ENCODE measurements around the gene WDR83. TPM values are rescaled to one million over a fixed set of nuclear protein-coding genes. Genes with fewer than 3 reads are reported as not detected.

The WDR83 gene
- total and polyA plus RNA-seq, 3 experiments from 2014 or later, result 13.1 to 19.9 (median 18.8) TPM

GRCh38 chr19:12698138-12698537 is 31.5 kb downstream of the WDR83 start:
- DNase-seq, result no peak
- peaks cover 0 to 3% of the 10 kb centered on the region in 2 donors for H3K27me3 Mint-ChIP-seq
- Histone ChIP-seq H3K27me3 (ENCODE audit: insufficient read depth, low read length, poor library complexity, severe bottlenecking) (no peaks in the 10 kb centered on the region), H3K27ac (ENCODE audit: low read depth, low read length) (no peak overlapping the region), H3K4me3 (ENCODE audit: low read length) (no peak overlapping the region), H3K9me3 (ENCODE audit: low read length) (no peaks in the 10 kb centered on the region), H3K36me3 (ENCODE audit: insufficient read depth, low read length) (peaks cover 3% of the 10 kb centered on the region), H3K4me1 (ENCODE audit: insufficient read depth, low read length) (peaks cover 12% of the 10 kb centered on the region)
- CTCF ChIA-PET, result no interaction called here
- POLR2A ChIA-PET, result no interaction called here
- no peaks in the 10 kb centered on the region for H3K9me3 Mint-ChIP-seq
- H3K27ac Mint-ChIP-seq, result peak overlapping the region in 6 of 8 donors; percentile 61 to 93 (median 74)
- peak overlapping the region; percentile 24 to 90 (median 72) for H3K4me3 Mint-ChIP-seq
- peaks cover 0 to 33% (median 3%) of the 10 kb centered on the region in 3 donors for H3K36me3 Mint-ChIP-seq
- peaks cover 10 to 15% (median 12%) of the 10 kb centered on the region in 3 donors for H3K4me1 Mint-ChIP-seq

DNA sequence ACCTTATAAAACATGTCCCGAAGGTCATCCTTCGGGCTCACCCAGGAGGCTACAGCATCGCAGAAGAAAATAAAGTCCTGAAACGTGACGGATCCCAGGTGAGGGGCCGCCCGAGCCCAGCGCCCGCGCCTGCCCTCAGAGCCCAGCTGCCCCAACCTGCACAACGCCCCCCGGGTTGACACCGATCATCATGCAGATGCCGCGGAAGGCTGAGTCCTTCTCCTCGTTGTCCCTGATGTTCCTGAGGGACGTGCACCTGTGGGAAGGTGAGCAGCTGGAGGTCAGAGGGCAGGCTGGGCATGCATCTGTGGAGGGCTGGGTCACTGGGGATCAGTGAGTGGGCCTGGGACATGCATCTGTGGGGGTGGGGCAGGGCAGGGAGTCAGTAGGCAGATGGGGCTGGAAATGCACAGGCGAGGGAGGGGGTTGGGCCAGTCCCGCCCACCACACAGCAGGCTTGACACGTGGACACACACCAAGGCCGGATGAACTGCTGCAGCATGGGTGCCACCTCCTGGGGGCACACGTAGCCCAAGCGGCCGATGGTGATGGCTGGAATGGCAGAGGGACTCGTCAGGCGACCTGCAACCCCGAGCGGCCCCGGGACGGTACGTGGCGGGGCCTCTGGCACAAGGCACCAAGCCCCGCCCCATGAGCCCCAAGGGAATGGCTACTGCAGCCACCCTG is 35.1 kb downstream of the WDR83 start:
- no peak overlapping the region for H3K27ac ChIP-seq (ENCODE audit: low read depth, low read length)
- no peaks in the 10 kb centered on the region for H3K9me3 ChIP-seq (ENCODE audit: low read length)
- Mint-ChIP-seq H3K27ac (no peak overlapping the region), H3K36me3 (peaks cover 0 to 62% (median 5%) of the 10 kb centered on the region in 3 donors), H3K4me1 (peaks cover 4 to 7% (median 6%) of the 10 kb centered on the region in 3 donors), H3K27me3 (no peaks in the 10 kb centered on the region), H3K9me3 (no peaks in the 10 kb centered on the region), H3K4me3 (peak overlapping the region in 1 of 7 donors; percentile 32)
- CTCF ChIA-PET, result no interaction called here
- DNase-seq, result no peak
- POLR2A ChIA-PET, result no interaction called here
- no peak overlapping the region for H3K4me3 ChIP-seq (ENCODE audit: low read length)
- H3K27me3 ChIP-seq (ENCODE audit: insufficient read depth, low read length, poor library complexity, severe bottlenecking), result no peaks in the 10 kb centered on the region
- peaks cover 18% of the 10 kb centered on the region for H3K36me3 ChIP-seq (ENCODE audit: insufficient read depth, low read length)
- H3K4me1 ChIP-seq (ENCODE audit: insufficient read depth, low read length), result peaks cover 5% of the 10 kb centered on the region

- Mint-ChIP-seq H3K4me3 (no peak overlapping the region), H3K4me1 (peaks cover 2 to 4% (median 2%) of the 10 kb centered on the region in 3 donors), H3K9me3 (no peaks in the 10 kb centered on the region), H3K27ac (peak overlapping the region in 1 of 8 donors; percentile 23), H3K27me3 (no peaks in the 10 kb centered on the region), H3K36me3 (peaks cover 0 to 68% (median 5%) of the 10 kb centered on the region in 3 donors)
- Histone ChIP-seq H3K27me3 (ENCODE audit: insufficient read depth, low read length, poor library complexity, severe bottlenecking) (no peaks in the 10 kb centered on the region), H3K9me3 (ENCODE audit: low read length) (no peaks in the 10 kb centered on the region), H3K27ac (ENCODE audit: low read depth, low read length) (no peak overlapping the region), H3K4me1 (ENCODE audit: insufficient read depth, low read length) (no peaks in the 10 kb centered on the region), H3K36me3 (ENCODE audit: insufficient read depth, low read length) (peaks cover 18% of the 10 kb centered on the region), H3K4me3 (ENCODE audit: low read length) (no peak overlapping the region)
- peak in 1 of 5 donors; percentile 27 for DNase-seq
- CTCF ChIA-PET, result no interaction called here
- POLR2A ChIA-PET, result no interaction called here
These were observed 36.4 kb downstream of the WDR83 start for GRCh38 chr19:12703046-12703445.

DNA sequence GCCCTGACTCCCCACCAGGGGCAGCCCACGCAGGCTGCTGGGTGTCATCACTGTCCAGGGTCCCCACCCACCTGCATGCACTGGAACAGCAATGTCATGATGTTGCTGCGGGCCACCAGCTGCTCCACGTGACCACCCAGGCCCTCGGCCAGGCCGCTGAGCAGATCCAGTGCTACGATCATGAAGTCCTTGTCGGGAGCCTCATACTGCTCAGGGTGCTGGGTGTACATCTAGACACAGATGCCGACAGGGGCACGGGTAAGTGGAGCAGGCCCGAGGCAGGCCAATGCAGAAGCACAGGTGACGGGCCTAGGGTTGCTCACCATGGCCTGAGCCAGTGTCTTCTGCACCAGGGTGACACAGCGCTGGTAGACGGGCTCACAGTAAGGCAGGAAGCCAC is 38.6 kb downstream of the WDR83 start:
- H3K9me3 ChIP-seq (ENCODE audit: low read length), result no peaks in the 10 kb centered on the region
- POLR2A ChIA-PET, result no interaction called here
- CTCF ChIA-PET, result no interaction called here
- no peak overlapping the region for H3K4me3 ChIP-seq (ENCODE audit: low read length)
- DNase-seq, result no peak
- H3K27ac ChIP-seq (ENCODE audit: low read depth, low read length), result no peak overlapping the region
- peaks cover 0 to 78% (median 5%) of the 10 kb centered on the region in 3 donors for H3K36me3 Mint-ChIP-seq
- H3K9me3 Mint-ChIP-seq, result no peaks in the 10 kb centered on the region
- H3K27me3 ChIP-seq (ENCODE audit: insufficient read depth, low read length, poor library complexity, severe bottlenecking), result no peaks in the 10 kb centered on the region
- no peak overlapping the region for H3K4me3 Mint-ChIP-seq
- H3K4me1 ChIP-seq (ENCODE audit: insufficient read depth, low read length), result no peaks in the 10 kb centered on the region
- H3K4me1 Mint-ChIP-seq, result no peaks in the 10 kb centered on the region
- H3K27ac Mint-ChIP-seq, result no peak overlapping the region
- H3K36me3 ChIP-seq (ENCODE audit: insufficient read depth, low read length), result peaks cover 23% of the 10 kb centered on the region
- H3K27me3 Mint-ChIP-seq, result no peaks in the 10 kb centered on the region

- H3K4me1 Mint-ChIP-seq, result no peaks in the 10 kb centered on the region
- H3K27me3 Mint-ChIP-seq, result no peaks in the 10 kb centered on the region
- no peaks in the 10 kb centered on the region for H3K9me3 Mint-ChIP-seq
- ChIA-PET CTCF (no interaction called here), POLR2A (no interaction called here)
- no peak overlapping the region for H3K4me3 Mint-ChIP-seq
- Histone ChIP-seq H3K27ac (ENCODE audit: low read depth, low read length) (no peak overlapping the region), H3K27me3 (ENCODE audit: insufficient read depth, low read length, poor library complexity, severe bottlenecking) (no peaks in the 10 kb centered on the region), H3K36me3 (ENCODE audit: insufficient read depth, low read length) (peaks cover 28% of the 10 kb centered on the region), H3K9me3 (ENCODE audit: low read length) (no peaks in the 10 kb centered on the region), H3K4me3 (ENCODE audit: low read length) (no peak overlapping the region), H3K4me1 (ENCODE audit: insufficient read depth, low read length) (no peaks in the 10 kb centered on the region)
- peaks cover 0 to 81% (median 8%) of the 10 kb centered on the region in 3 donors for H3K36me3 Mint-ChIP-seq
- no peak for DNase-seq
- no peak overlapping the region for H3K27ac Mint-ChIP-seq
These were observed 39.2 kb downstream of the WDR83 start for GRCh38 chr19:12705654-12706331.

DNA sequence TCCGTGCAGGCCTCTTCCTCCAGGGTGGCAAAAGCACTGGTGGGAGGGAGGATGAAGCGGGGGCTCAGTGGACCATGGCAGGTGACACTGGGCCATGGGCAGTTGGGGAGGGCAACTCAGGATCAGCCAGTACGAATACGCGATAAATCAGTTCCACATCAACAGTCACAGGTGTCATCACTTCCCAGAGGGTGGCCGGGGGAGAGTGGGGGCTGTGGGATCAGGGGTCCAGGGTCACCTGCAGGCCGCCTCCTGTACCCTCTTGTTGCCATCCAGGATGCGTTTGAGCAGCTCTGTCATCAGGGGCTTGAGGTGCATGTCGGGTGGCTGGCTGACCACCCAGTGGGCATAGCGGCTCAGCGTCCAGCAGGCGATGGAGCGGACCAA is 39.7 kb downstream of the WDR83 start:
- peaks cover 32% of the 10 kb centered on the region for H3K36me3 ChIP-seq (ENCODE audit: insufficient read depth, low read length)
- Mint-ChIP-seq H3K9me3 (no peaks in the 10 kb centered on the region), H3K27me3 (no peaks in the 10 kb centered on the region), H3K4me1 (no peaks in the 10 kb centered on the region), H3K4me3 (no peak overlapping the region), H3K36me3 (peaks cover 0 to 81% (median 8%) of the 10 kb centered on the region in 3 donors), H3K27ac (no peak overlapping the region)
- H3K9me3 ChIP-seq (ENCODE audit: low read length), result no peaks in the 10 kb centered on the region
- H3K27me3 ChIP-seq (ENCODE audit: insufficient read depth, low read length, poor library complexity, severe bottlenecking), result no peaks in the 10 kb centered on the region
- no peak overlapping the region for H3K4me3 ChIP-seq (ENCODE audit: low read length)
- H3K4me1 ChIP-seq (ENCODE audit: insufficient read depth, low read length), result no peaks in the 10 kb centered on the region
- CTCF ChIA-PET, result no interaction called here
- no peak overlapping the region for H3K27ac ChIP-seq (ENCODE audit: low read depth, low read length)
- no peak for DNase-seq
- POLR2A ChIA-PET, result no interaction called here

DNA sequence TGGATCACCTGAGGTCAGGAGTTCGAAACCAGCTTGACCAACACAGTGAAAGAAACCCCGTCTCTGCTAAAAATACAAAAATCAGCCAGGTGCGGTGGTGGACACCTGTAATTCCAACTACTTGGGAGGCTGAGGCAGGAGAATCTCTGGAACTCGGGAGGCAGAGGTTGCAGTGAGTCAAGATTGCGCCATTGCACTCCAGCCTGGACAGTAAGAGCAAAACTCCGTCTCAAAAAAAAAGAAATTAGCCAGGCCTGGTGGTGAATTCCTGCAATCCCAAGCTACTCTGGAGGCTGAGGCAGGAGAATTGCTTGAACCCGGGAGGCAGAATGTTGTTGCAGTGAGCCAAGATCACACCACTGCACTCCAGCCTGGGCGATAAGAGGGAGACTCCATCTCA is 42.0 kb downstream of the WDR83 start:
- Mint-ChIP-seq H3K4me1 (no peaks in the 10 kb centered on the region), H3K36me3 (peaks cover 0 to 77% (median 7%) of the 10 kb centered on the region in 3 donors), H3K4me3 (no peak overlapping the region), H3K27me3 (no peaks in the 10 kb centered on the region), H3K27ac (no peak overlapping the region), H3K9me3 (no peaks in the 10 kb centered on the region)
- no peaks in the 10 kb centered on the region for H3K27me3 ChIP-seq (ENCODE audit: insufficient read depth, low read length, poor library complexity, severe bottlenecking)
- H3K27ac ChIP-seq (ENCODE audit: low read depth, low read length), result no peak overlapping the region
- DNase-seq, result no peak
- H3K36me3 ChIP-seq (ENCODE audit: insufficient read depth, low read length), result peaks cover 27% of the 10 kb centered on the region
- POLR2A ChIA-PET, result no interaction called here
- CTCF ChIA-PET, result interaction anchor here (3.7 kb wide), 1 partner anchor 139 kb away, joined by 10 read pairs; no protein-coding TSS in a partner anchor
- no peaks in the 10 kb centered on the region for H3K4me1 ChIP-seq (ENCODE audit: insufficient read depth, low read length)
- no peak overlapping the region for H3K4me3 ChIP-seq (ENCODE audit: low read length)
- no peaks in the 10 kb centered on the region for H3K9me3 ChIP-seq (ENCODE audit: low read length)

- H3K9me3 ChIP-seq (ENCODE audit: low read length), result no peaks in the 10 kb centered on the region
- no peaks in the 10 kb centered on the region for H3K4me1 ChIP-seq (ENCODE audit: insufficient read depth, low read length)
- H3K36me3 ChIP-seq (ENCODE audit: insufficient read depth, low read length), result peaks cover 21% of the 10 kb centered on the region
- Mint-ChIP-seq H3K4me3 (no peak overlapping the region), H3K9me3 (no peaks in the 10 kb centered on the region), H3K27ac (no peak overlapping the region), H3K36me3 (peaks cover 0 to 78% (median 9%) of the 10 kb centered on the region in 3 donors), H3K27me3 (no peaks in the 10 kb centered on the region), H3K4me1 (no peaks in the 10 kb centered on the region)
- ChIA-PET CTCF (interaction anchor here (1.6 to 3.7 kb wide), 2 partner anchors 45 to 136 kb away, joined by 3 to 10 read pairs; no protein-coding TSS in a partner anchor), POLR2A (no interaction called here)
- H3K27me3 ChIP-seq (ENCODE audit: insufficient read depth, low read length, poor library complexity, severe bottlenecking), result no peaks in the 10 kb centered on the region
- no peak overlapping the region for H3K27ac ChIP-seq (ENCODE audit: low read depth, low read length)
- no peak overlapping the region for H3K4me3 ChIP-seq (ENCODE audit: low read length)
- no peak for DNase-seq
These were observed 44.6 kb downstream of the WDR83 start for GRCh38 chr19:12711187-12711586.

Data from CD8-positive, alpha-beta memory T cell (primary cell).